ENCODE data around the gene TMOD1.
"Not testable (repeated sequence)": the region's sequence is repeated elsewhere in the genome, so short reads cannot be mapped to it uniquely, and the experiment has no call there.

The TMOD1 gene

GRCh38 chr9:97501177-97501971, at the start of gene TMOD1:
TSS of gene TMOD1 (plus strand) at chr9:97501666. CDS start at chr9:97524189, 22,523 bp downstream.
- no peak for DNase-seq (ENCODE audit: low read depth)

GRCh38 chr9:97453573-97453972, 47.9 kb upstream of the TMOD1 start:
- DNase-seq (ENCODE audit: low read depth) = not testable (repeated sequence)

DNA sequence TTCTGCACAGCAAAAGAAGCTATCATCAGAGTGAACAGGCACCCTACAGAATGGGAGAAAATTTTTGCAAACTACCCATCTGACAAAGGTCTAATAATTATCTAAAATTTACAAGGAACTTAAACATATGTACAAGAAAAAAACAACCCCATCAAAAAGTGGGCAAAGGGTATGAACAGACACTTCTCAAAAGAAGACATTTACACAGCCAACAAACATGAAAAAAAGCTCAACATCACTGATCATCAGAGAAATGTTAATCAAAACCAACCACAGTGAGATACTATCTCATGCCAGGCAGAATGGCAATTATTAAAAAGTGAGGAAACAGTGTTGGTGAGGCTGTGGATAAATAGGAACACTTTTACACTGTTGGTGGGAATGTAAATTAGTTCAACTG, 44.6 kb upstream of the TMOD1 start:
- not testable (repeated sequence) for DNase-seq (ENCODE audit: low read depth)

DNA sequence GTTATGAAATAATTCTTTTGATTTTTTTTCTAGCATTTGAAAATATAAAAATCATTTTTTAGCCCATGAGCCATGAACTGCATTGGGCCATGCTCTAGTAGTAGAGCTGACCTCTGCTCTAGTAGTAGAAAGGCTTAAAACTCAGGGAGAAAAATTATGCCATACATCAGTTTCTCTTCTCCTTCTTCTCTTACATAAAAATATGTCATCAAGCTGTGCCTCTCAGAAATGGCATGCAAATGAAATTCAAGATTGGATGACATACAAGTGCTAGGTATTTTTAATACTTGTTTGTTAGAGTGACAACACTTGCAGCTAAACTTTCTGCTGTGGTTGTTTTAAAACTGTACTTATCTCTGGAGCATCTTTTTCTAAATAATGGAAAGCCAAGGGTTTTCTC, 42.1 kb upstream of the TMOD1 start:
- DNase-seq (ENCODE audit: low read depth) = no peak

DNA sequence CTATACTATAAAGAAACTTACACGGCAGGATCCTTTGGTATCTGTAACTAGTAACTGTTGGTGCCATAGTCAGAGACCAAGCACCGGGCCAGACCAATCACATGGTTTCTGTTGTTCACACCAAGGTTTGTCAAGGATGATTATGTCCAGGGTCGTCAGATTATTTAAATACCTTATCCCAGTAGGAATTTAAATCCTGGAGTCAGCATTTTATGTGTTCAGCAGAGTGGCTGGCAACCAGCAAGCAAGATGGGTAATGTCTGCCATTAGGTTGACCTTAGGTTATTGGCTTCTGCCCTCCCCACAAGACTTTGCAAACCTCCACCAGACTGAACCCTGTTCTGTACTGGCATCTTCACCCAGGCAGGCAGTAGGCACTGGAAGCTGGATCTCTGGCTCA, 39.3 kb upstream of the TMOD1 start:
- no peak for DNase-seq (ENCODE audit: low read depth)

DNA sequence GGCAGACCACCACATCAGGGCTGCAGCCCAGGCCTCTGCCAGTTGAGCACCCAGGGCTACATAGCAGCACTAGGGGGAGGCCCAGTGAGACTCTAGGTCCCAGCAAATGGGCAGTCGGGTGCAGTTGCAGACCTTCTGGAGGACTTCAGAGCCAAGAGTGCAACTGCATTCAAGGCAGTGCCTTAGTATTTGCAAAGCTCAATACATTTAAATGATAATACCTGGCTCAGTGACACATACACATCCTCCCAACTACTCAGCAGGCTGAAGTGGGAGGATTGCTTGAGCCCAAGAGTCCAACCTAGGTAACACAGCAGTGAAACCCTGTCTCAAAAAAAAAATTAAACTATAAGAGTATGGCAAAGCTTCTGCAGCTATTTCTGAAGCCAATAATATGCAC, 38.6 kb upstream of the TMOD1 start:
- DNase-seq (ENCODE audit: low read depth) = no peak

- DNase-seq (ENCODE audit: low read depth) = peak; percentile 40
Measured at GRCh38 chr9:97468658-97469448, 32.6 kb upstream of the TMOD1 start.

GRCh38 chr9:97470076-97470475, 31.4 kb upstream of the TMOD1 start:
- DNase-seq (ENCODE audit: low read depth) = no peak

- no peak for DNase-seq (ENCODE audit: low read depth)
Measured at GRCh38 chr9:97473717-97474116, 27.7 kb upstream of the TMOD1 start.

GRCh38 chr9:97474372-97474925, 27.0 kb upstream of the TMOD1 start:
- DNase-seq (ENCODE audit: low read depth) = no peak

- no peak for DNase-seq (ENCODE audit: low read depth)
Measured at GRCh38 chr9:97475059-97475458, 26.4 kb upstream of the TMOD1 start.

DNA sequence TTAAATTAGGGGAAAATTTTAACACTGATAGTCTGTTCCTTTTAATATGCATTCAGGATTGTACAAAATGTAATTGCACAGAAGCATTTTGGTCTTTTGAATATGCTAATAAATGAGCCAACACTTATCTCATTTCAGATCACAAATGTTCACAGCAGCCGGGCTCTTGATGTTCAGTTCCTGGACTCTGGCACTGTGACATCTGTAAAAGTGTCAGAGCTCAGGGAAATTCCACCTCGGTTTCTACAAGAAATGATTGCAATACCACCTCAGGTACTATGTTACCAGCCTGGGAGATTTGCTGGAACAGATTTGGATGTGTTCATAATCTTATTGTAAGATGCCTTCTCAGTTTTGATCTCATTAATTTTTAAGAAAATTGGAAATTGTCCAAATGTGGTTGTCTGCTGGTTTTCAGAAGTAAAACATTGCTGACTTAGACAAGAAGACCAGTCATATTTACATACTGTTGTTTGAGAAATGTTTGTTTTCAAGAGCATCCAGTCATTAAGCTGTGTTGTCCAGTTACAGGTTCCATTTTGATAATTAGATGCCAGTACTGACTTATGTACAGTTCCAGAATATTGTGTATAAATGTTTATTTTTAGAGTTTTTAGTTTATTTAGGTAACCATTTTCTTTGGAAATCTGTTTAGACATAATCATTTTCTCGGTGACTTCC, 23.0 kb upstream of the TMOD1 start:
- DNase-seq (ENCODE audit: low read depth) = no peak

GRCh38 chr9:97479496-97480159, 21.8 kb upstream of the TMOD1 start:
- no peak for DNase-seq (ENCODE audit: low read depth)

DNA sequence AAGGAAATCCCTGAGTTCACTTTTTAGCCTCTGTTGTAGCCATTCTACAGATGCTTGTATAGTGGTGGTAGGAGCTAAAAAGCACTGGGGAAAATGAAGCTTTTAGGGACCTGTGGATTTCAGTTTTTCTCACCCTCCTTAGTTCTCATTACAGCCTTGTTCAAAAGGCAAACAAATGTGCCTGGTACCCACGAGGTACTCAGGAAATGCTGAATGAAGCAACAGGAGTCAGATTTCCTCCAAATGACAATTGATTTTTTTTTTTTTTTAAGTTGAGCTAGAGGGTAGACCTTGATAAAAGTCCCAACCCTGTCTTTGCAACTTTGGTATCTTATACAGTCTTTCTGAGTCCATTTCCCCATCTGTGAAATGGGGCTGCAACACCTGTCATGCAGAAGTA, 21.3 kb upstream of the TMOD1 start:
- DNase-seq (ENCODE audit: low read depth) = no peak

DNA sequence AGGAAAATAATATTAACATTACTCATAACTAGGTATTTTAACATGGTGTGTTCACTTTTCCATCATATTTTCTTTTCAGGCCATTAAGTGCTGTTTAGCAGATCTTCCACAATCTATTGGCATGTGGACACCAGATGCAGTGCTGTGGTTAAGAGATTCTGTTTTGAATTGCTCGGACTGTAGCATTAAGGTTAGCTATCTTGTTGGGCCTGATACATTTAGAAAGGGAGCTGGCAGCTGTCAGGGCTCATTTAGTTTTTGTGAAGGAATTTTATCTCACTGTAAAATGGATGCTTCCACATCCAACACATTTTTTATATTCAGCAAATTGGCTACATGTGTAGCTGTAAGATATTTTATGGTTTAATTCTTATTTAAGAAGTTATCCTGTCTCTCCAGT, 20.7 kb upstream of the TMOD1 start:
- no peak for DNase-seq (ENCODE audit: low read depth)

GRCh38 chr9:97484134-97484533, 17.3 kb upstream of the TMOD1 start:
- DNase-seq (ENCODE audit: low read depth) = no peak

DNA sequence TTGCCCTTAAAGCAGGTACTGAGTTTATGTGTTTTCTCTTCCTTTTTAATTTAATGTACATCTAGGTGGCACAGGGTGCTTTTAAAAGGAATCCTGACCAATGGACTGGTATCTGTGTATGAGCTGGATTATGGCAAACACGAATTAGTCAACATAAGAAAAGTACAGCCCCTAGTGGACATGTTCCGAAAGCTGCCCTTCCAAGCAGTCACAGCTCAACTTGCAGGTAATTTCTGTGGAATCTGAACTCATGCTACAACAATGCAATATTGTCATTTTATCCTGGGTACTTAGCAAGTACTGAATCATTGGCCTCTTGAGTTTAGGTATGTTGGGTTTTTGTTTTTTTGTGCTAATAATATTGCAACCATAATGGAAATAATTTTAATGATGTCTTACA, 14.4 kb upstream of the TMOD1 start:
- no peak for DNase-seq (ENCODE audit: low read depth)

GRCh38 chr9:97487861-97488260, 13.6 kb upstream of the TMOD1 start:
- DNase-seq (ENCODE audit: low read depth) = no peak

- DNase-seq (ENCODE audit: low read depth) = no peak
Measured at GRCh38 chr9:97491216-97491999, 10.1 kb upstream of the TMOD1 start.

GRCh38 chr9:97497558-97498375, 3.7 kb upstream of the TMOD1 start:
- DNase-seq (ENCODE audit: low read depth) = not testable (repeated sequence)
